Brain microvascular endothelial cell (primary cell): ENCODE data around the gene EVA1B.
A peak's percentile ranks its signal among the peaks of the same experiment; 100 is the strongest.

ENCODE experiments used
- DNase-seq: peaks from one replicate; pipeline ENCODE4 v3.0.0-alpha.2; 2020
- H3K27ac ChIP-seq: fragments of 250-450 bp; sonication (Bioruptor Pico); 2 replicates; pipeline ENCODE4 v1.5.1; 2020; ENCODE audit warnings: mild to moderate bottlenecking, moderate library complexity
- H3K27me3 ChIP-seq: fragments of 250-450 bp; sonication (Bioruptor Pico); replicated peaks from 2 replicates; pipeline ENCODE4 v1.5.1; 2020; ENCODE audit warnings: mild to moderate bottlenecking
- H3K36me3 ChIP-seq: fragments of 250-450 bp; sonication (Bioruptor Pico); replicated peaks from 2 replicates; pipeline ENCODE4 v1.5.1; 2020; ENCODE audit warnings: mild to moderate bottlenecking
- H3K4me3 ChIP-seq: 2 replicates; pipeline ENCODE4 v1.5.1; 2011; ENCODE audit warnings: low read depth, mild to moderate bottlenecking, control low read depth, low read length, moderate library complexity
- in situ Hi-C: cut with HindIII; loops from 2 replicates; pipeline ENCODE4 v1.10.0; 2017; ENCODE audit warnings: low sequenced_read_pairs, low pct_ligation_motif_present
- TF ChIP-seq, protein P1 (sequence below): IDR thresholded peaks from 2 replicates; pipeline ENCODE4 v1.5.1; 2011; ENCODE audit warnings: low read depth, mild to moderate bottlenecking, moderate library complexity, low read length, control low read depth, inconsistent platforms; ENCODE audit errors: missing control alignments

The EVA1B gene, protein sequence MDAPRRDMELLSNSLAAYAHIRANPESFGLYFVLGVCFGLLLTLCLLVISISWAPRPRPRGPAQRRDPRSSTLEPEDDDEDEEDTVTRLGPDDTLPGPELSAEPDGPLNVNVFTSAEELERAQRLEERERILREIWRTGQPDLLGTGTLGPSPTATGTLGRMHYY

DNA sequence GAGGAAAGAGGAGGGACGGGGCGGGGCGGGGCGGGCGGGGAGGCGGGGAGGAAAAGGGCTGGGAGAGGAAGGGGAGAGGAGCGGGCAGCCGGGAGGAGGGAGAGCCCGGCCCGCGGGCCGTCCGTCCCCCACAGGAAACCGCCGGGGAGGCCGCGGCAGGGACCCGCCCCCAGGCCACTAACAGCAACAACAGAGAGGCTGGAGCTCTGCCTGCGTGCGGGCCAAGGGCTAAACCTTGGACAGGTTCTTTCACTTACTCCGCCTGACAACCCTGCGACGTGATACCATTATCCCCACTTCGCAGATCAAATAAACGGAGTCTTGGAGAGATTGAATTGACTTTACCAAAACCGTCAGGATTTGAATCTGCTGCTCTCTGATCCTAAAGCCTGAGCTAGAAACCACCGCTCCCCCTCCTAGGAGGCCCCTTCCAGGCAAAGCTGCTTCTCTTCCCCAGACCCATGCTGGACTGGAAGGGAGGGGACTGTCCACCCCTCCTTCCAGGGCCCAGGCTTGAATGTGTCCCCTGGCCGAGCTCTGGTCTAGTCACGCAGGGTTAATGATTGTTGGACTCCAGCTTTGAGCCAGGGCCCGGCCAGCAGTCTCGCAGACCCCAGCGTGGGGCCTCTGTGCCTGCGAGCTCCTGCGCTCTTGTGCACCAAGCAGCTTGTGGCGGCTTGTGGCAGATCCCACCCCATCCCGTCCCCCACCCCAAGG, at the start of gene EVA1B:
Gene EVA1B, minus strand, starts transcription at position 10 of the 717 bp plus-strand sequence. CDS start 608 bp downstream, outside the sequence.
- peak within 1 kb of the TSS; percentile 79 for H3K27ac ChIP-seq
- H3K27me3 ChIP-seq: no peaks in the 10 kb centered on the region
- peak; percentile 77 for DNase-seq
- H3K4me3 ChIP-seq: peak within 1 kb of the TSS; percentile 79
- in situ Hi-C loops: no loop called here
- H3K36me3 ChIP-seq: peaks cover 8% of the 10 kb centered on the region
- TF ChIP-seq, protein P1, sequence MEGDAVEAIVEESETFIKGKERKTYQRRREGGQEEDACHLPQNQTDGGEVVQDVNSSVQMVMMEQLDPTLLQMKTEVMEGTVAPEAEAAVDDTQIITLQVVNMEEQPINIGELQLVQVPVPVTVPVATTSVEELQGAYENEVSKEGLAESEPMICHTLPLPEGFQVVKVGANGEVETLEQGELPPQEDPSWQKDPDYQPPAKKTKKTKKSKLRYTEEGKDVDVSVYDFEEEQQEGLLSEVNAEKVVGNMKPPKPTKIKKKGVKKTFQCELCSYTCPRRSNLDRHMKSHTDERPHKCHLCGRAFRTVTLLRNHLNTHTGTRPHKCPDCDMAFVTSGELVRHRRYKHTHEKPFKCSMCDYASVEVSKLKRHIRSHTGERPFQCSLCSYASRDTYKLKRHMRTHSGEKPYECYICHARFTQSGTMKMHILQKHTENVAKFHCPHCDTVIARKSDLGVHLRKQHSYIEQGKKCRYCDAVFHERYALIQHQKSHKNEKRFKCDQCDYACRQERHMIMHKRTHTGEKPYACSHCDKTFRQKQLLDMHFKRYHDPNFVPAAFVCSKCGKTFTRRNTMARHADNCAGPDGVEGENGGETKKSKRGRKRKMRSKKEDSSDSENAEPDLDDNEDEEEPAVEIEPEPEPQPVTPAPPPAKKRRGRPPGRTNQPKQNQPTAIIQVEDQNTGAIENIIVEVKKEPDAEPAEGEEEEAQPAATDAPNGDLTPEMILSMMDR: no peak

DNA sequence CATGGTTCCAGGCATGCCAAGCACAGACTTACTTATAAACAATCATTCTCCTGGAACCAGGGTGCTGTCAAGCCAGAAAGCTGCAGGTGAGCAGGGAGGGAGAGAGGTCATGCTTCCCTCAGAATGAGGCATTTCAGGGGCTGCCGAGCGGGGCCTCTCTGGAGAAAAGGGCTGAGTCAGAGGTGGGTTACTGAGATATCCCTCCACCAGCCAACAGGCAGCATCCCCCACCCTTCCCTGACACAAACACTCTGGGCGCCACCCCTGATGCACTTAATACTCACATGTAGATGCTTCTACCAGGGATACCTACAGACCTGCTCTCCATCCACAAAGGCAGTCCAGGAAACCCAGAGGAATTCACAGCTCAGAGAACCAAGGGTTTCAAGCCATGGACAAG, 49.2 kb upstream of the EVA1B start:
- no peak for DNase-seq
- in situ Hi-C loops: no loop called here
- TF ChIP-seq, protein P1: no peak
- Histone ChIP-seq H3K4me3 (no peak overlapping the region), H3K27me3 (no peaks in the 10 kb centered on the region), H3K27ac (peak overlapping the region; percentile 88), H3K36me3 (peaks cover 13% of the 10 kb centered on the region)

DNA sequence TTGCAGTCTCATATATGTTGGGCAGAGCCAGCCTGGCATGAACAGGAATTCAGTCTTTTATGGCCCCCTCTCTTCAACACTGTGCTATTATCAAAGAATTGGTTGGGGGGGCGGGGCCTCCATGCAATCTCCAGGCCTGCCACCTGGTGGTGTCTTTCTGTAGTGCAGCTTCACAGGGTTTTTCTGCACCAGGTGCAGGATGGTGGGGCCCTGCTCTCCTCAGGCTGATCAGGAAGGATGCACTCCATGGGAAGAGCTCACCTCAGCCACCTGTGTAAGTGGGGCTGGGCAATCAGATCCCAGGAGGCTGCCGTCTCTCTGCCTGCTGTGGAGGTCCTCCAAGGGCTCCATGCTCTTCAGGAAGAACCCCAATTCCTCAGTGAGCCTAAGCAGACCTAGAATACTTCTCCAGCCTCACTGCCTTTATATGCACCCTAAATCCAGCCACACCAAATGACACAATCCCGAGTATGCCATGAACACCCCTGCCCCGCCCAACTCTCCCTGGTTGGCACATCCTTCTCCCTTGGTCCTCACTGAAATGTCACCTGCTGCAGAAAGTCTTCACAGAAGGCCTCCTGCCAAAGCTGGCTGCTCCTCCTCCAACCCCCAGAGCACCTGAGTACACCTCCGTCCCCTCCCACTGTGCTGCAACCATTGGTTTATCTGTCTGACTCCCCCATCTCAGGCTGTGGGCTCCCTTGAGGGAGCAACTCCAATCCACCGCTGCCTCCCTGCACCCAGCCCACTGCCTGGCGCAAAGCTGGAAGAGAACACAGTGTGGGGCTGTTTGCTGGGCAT, 45.8 kb upstream of the EVA1B start:
- Histone ChIP-seq H3K27me3 (no peaks in the 10 kb centered on the region), H3K36me3 (peaks cover 16% of the 10 kb centered on the region), H3K27ac (no peak overlapping the region), H3K4me3 (no peak overlapping the region)
- peak; percentile 64 for DNase-seq
- in situ Hi-C loops: no loop called here
- TF ChIP-seq, protein P1: peak; percentile 94

DNA sequence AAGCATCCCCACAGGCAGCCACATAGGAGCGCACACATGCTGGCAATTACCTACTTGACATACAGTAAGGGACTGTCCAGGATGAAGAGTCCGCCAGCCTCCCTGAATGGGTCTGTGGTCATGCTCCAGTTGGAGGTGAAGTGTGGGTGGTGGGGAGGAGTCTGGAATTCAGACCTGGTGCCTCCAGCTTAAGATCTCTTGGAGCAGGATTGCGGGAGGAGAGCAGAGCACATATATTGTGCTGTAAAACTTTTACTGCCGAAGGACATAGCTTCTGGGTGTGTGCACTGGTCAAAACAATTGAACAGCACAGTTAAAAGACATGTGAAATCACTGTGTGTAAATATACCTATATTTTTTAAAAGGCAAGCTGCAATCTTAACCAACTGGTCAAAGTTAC, 44.4 kb upstream of the EVA1B start:
- Histone ChIP-seq H3K27ac (no peak overlapping the region), H3K27me3 (no peaks in the 10 kb centered on the region), H3K4me3 (no peak overlapping the region), H3K36me3 (peaks cover 18% of the 10 kb centered on the region)
- in situ Hi-C loops: no loop called here
- TF ChIP-seq, protein P1: no peak
- no peak for DNase-seq

DNA sequence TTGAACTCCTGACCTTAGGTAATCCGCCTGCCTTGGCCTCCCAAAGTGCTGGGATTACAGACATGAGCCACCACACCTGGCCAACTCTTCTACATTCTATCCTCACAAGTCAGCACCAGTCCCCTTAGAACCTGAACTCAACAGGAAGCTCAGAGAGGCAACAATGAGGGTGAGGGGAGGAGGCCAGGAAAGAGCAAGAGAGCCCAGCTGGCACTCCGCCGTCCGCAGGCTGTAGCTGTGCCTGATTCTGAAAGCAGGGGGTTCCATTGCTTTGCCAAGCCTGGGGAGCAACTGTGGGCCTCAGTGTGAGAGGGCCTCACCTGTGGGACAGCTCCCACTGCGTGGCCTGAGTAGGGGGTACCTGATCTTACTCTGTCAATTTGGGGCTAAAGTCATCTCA, 43.6 kb upstream of the EVA1B start:
- no peak for DNase-seq
- TF ChIP-seq, protein P1: no peak
- H3K27me3 ChIP-seq: no peaks in the 10 kb centered on the region
- H3K27ac ChIP-seq: no peak overlapping the region
- H3K36me3 ChIP-seq: peaks cover 22% of the 10 kb centered on the region
- no peak overlapping the region for H3K4me3 ChIP-seq
- in situ Hi-C loops: no loop called here
